CD4-positive, CD25-positive, alpha-beta regulatory T cell (primary cell): ENCODE data around the gene CREB5. TPM values are rescaled to one million over a fixed set of nuclear protein-coding genes. Genes with fewer than 3 reads are reported as not detected.
"Not testable (repeated sequence)": the region's sequence is repeated elsewhere in the genome, so short reads cannot be mapped to it uniquely, and the experiment has no call there.

Experiments used
- ATAC-seq, 2 donors: fragments of 150-1000 bp; cut with Tn5 transposase; one replicate each; pipeline ENCODE4 v1.10.0; 2021; ENCODE audit warnings: low read depth in 2 of 2, moderate number of reproducible peaks in 2 of 2, moderate library complexity in 1 of 2
- DNase-seq, 3 donors: peaks; one replicate each; pipeline versions ENCODE4 v3.0.0 to v3.0.0-alpha.2; 2012 to 2022; ENCODE audit warnings: mixed read lengths in 1 of 3
- H3K27ac ChIP-seq: one replicate; pipeline ENCODE4 v1.7.0; 2013; ENCODE audit warnings: mild to moderate bottlenecking, low read length; ENCODE audit not compliant: insufficient read depth, poor library complexity, severe bottlenecking
- H3K27me3 ChIP-seq: one replicate; pipeline ENCODE4 v1.7.0; 2013; ENCODE audit warnings: low read length; ENCODE audit not compliant: control insufficient read depth, insufficient read depth
- H3K36me3 ChIP-seq: one replicate; pipeline ENCODE4 v1.7.0; 2013; ENCODE audit warnings: mild to moderate bottlenecking, low read length, moderate library complexity; ENCODE audit not compliant: control insufficient read depth, insufficient read depth
- H3K4me1 ChIP-seq: 2 replicates; pipeline ENCODE4 v1.7.0; 2013; ENCODE audit warnings: mild to moderate bottlenecking, low read length; ENCODE audit not compliant: insufficient read depth, control insufficient read depth, poor library complexity, severe bottlenecking
- H3K4me3 ChIP-seq: one replicate; pipeline ENCODE4 v1.7.0; 2013; ENCODE audit warnings: low read depth, mild to moderate bottlenecking, low read length, moderate library complexity
- H3K9me3 ChIP-seq, 2 experiments: 1 replicate in 1 of 2; 2 replicates in 1 of 2; pipeline ENCODE4 v1.7.0; 2013; ENCODE audit warnings: low read length in 2 of 2, mild to moderate bottlenecking in 1 of 2, moderate library complexity in 1 of 2; ENCODE audit not compliant: control insufficient read depth in 2 of 2
- H3K27ac Mint-ChIP-seq, 3 donors: one replicate each; pipeline ENCODE4 v1.8.0; 2020 to 2022; ENCODE audit warnings: mild to moderate bottlenecking in 3 of 3, mixed read lengths in 3 of 3, moderate library complexity in 2 of 3
- H3K27me3 Mint-ChIP-seq: one replicate; pipeline ENCODE4 v1.8.0; 2022; ENCODE audit warnings: mild to moderate bottlenecking, mixed read lengths
- H3K36me3 Mint-ChIP-seq: one replicate; pipeline ENCODE4 v1.8.0; 2020; ENCODE audit warnings: mixed read lengths
- H3K4me1 Mint-ChIP-seq, 4 donors: one replicate each; pipeline ENCODE4 v1.8.0; 2020 to 2022; ENCODE audit warnings: mixed read lengths in 4 of 4, mild to moderate bottlenecking in 1 of 4
- H3K4me3 Mint-ChIP-seq, 4 donors: one replicate each; pipeline ENCODE4 v1.8.0; 2020 to 2022; ENCODE audit warnings: mild to moderate bottlenecking in 4 of 4, mixed read lengths in 4 of 4, moderate library complexity in 3 of 4
- H3K9me3 Mint-ChIP-seq, 7 donors: one replicate each; pipeline ENCODE4 v1.8.0; 2020 to 2022; ENCODE audit warnings: mixed read lengths in 7 of 7, mild to moderate bottlenecking in 3 of 7, moderate library complexity in 2 of 7
- polyA plus RNA-seq, 4 donors: library from polyadenylated mRNA; unstranded; fragments of 300-500 nt; fragmentation: Illumina TruSeq; gene quantifications; one replicate each; pipeline ENCODE4 v1.2.3, GENCODE V29; 2021
- total RNA-seq: library from RNA; stranded (reverse); gene quantifications from one replicate; pipeline ENCODE4 v1.2.3, GENCODE V29; 2022

Gene CREB5
- total and polyA plus RNA-seq, 5 donors from 2014 or later, result 1.3 TPM; not detected in 4

- no peak for DNase-seq
- H3K27me3 Mint-ChIP-seq, result peaks cover 16% of the 10 kb centered on the region
- H3K36me3 Mint-ChIP-seq, result no peaks in the 10 kb centered on the region
- Histone ChIP-seq H3K27me3 (no peaks in the 10 kb centered on the region), H3K36me3 (no peaks in the 10 kb centered on the region), H3K4me3 (no peak overlapping the region), H3K9me3 (no peaks in the 10 kb centered on the region), H3K4me1 (no peaks in the 10 kb centered on the region), H3K27ac (no peak overlapping the region)
- no peaks in the 10 kb centered on the region for H3K4me1 Mint-ChIP-seq
- no peak overlapping the region for H3K27ac Mint-ChIP-seq
- H3K9me3 Mint-ChIP-seq, result peaks cover 0 to 2% (median 0%) of the 10 kb centered on the region in 7 donors
- H3K4me3 Mint-ChIP-seq, result no peak overlapping the region
- no peak for ATAC-seq
These were observed 195.9 kb downstream of the CREB5 start for GRCh38 chr7:28608237-28608656.

GRCh38 chr7:28608731-28609130, 196.4 kb downstream of the CREB5 start:
- DNase-seq, result no peak
- Mint-ChIP-seq H3K4me1 (no peaks in the 10 kb centered on the region), H3K27ac (no peak overlapping the region), H3K4me3 (no peak overlapping the region), H3K36me3 (no peaks in the 10 kb centered on the region), H3K27me3 (peaks cover 19% of the 10 kb centered on the region), H3K9me3 (peaks cover 0 to 2% (median 0%) of the 10 kb centered on the region in 7 donors)
- H3K27ac ChIP-seq, result no peak overlapping the region
- no peak overlapping the region for H3K4me3 ChIP-seq
- H3K27me3 ChIP-seq, result no peaks in the 10 kb centered on the region
- no peak for ATAC-seq
- H3K36me3 ChIP-seq, result no peaks in the 10 kb centered on the region
- no peaks in the 10 kb centered on the region for H3K4me1 ChIP-seq
- H3K9me3 ChIP-seq, result no peaks in the 10 kb centered on the region

GRCh38 chr7:28609608-28610007, 197.3 kb downstream of the CREB5 start:
- Mint-ChIP-seq H3K4me3 (no peak overlapping the region), H3K27me3 (peaks cover 19% of the 10 kb centered on the region), H3K4me1 (no peaks in the 10 kb centered on the region), H3K36me3 (no peaks in the 10 kb centered on the region), H3K9me3 (peaks cover 0 to 2% (median 0%) of the 10 kb centered on the region in 7 donors), H3K27ac (no peak overlapping the region)
- Histone ChIP-seq H3K9me3 (no peaks in the 10 kb centered on the region), H3K4me3 (no peak overlapping the region), H3K4me1 (no peaks in the 10 kb centered on the region), H3K27me3 (no peaks in the 10 kb centered on the region), H3K36me3 (no peaks in the 10 kb centered on the region), H3K27ac (no peak overlapping the region)
- DNase-seq, result no peak
- ATAC-seq, result no peak

GRCh38 chr7:28611399-28611897, 199.1 kb downstream of the CREB5 start:
- not testable (repeated sequence) for H3K9me3 ChIP-seq, ATAC-seq, H3K27me3 ChIP-seq, H3K27ac Mint-ChIP-seq, DNase-seq, H3K36me3 ChIP-seq, H3K4me1 ChIP-seq, H3K27ac ChIP-seq, H3K4me1 Mint-ChIP-seq, H3K4me3 ChIP-seq, H3K9me3 Mint-ChIP-seq, H3K4me3 Mint-ChIP-seq, H3K36me3 Mint-ChIP-seq
- peaks cover 19% of the 10 kb centered on the region for H3K27me3 Mint-ChIP-seq

- Histone ChIP-seq H3K36me3 (no peaks in the 10 kb centered on the region), H3K4me3 (no peak overlapping the region), H3K27me3 (no peaks in the 10 kb centered on the region), H3K27ac (no peak overlapping the region), H3K9me3 (no peaks in the 10 kb centered on the region), H3K4me1 (no peaks in the 10 kb centered on the region)
- peaks cover 0 to 1% (median 0%) of the 10 kb centered on the region in 7 donors for H3K9me3 Mint-ChIP-seq
- no peak overlapping the region for H3K27ac Mint-ChIP-seq
- H3K4me3 Mint-ChIP-seq, result no peak overlapping the region
- H3K36me3 Mint-ChIP-seq, result no peaks in the 10 kb centered on the region
- peaks cover 11% of the 10 kb centered on the region for H3K27me3 Mint-ChIP-seq
- DNase-seq (no peak), ATAC-seq (no peak)
- no peaks in the 10 kb centered on the region for H3K4me1 Mint-ChIP-seq
These were observed 200.9 kb downstream of the CREB5 start for GRCh38 chr7:28613262-28613661.

- DNase-seq, result no peak
- H3K36me3 ChIP-seq, result no peaks in the 10 kb centered on the region
- no peaks in the 10 kb centered on the region for H3K36me3 Mint-ChIP-seq
- H3K27me3 Mint-ChIP-seq, result peaks cover 7% of the 10 kb centered on the region
- H3K27ac ChIP-seq, result no peak overlapping the region
- H3K9me3 Mint-ChIP-seq, result peaks cover 0 to 1% (median 0%) of the 10 kb centered on the region in 7 donors
- no peaks in the 10 kb centered on the region for H3K9me3 ChIP-seq
- no peak overlapping the region for H3K4me3 Mint-ChIP-seq
- H3K27ac Mint-ChIP-seq, result no peak overlapping the region
- H3K4me1 Mint-ChIP-seq, result no peaks in the 10 kb centered on the region
- no peaks in the 10 kb centered on the region for H3K4me1 ChIP-seq
- no peaks in the 10 kb centered on the region for H3K27me3 ChIP-seq
- no peak for ATAC-seq
- no peak overlapping the region for H3K4me3 ChIP-seq
These were observed 202.8 kb downstream of the CREB5 start for GRCh38 chr7:28615091-28615490.

- Mint-ChIP-seq H3K4me1 (no peaks in the 10 kb centered on the region), H3K27ac (no peak overlapping the region)
- no peak for ATAC-seq
These were observed 205.1 kb downstream of the CREB5 start for GRCh38 chr7:28617308-28617880.

GRCh38 chr7:28618383-28618782, 206.1 kb downstream of the CREB5 start:
- Mint-ChIP-seq H3K27me3 (peaks cover 7% of the 10 kb centered on the region), H3K9me3 (peaks cover 0 to 1% (median 0%) of the 10 kb centered on the region in 7 donors), H3K36me3 (no peaks in the 10 kb centered on the region), H3K4me3 (no peak overlapping the region), H3K27ac (no peak overlapping the region), H3K4me1 (no peaks in the 10 kb centered on the region)
- H3K27ac ChIP-seq, result no peak overlapping the region
- no peaks in the 10 kb centered on the region for H3K27me3 ChIP-seq
- H3K36me3 ChIP-seq, result no peaks in the 10 kb centered on the region
- no peak overlapping the region for H3K4me3 ChIP-seq
- ATAC-seq (no peak), DNase-seq (no peak)
- no peaks in the 10 kb centered on the region for H3K9me3 ChIP-seq
- H3K4me1 ChIP-seq, result no peaks in the 10 kb centered on the region

More at GRCh38 chr7:28617308-28617880, 205.1 kb downstream of the CREB5 start:
- H3K9me3 ChIP-seq, result no peaks in the 10 kb centered on the region
- no peak overlapping the region for H3K4me3 ChIP-seq
- Mint-ChIP-seq H3K4me3 (no peak overlapping the region), H3K27me3 (peaks cover 7% of the 10 kb centered on the region), H3K9me3 (peaks cover 0 to 1% (median 0%) of the 10 kb centered on the region in 7 donors), H3K36me3 (no peaks in the 10 kb centered on the region)
- no peak for DNase-seq
- H3K36me3 ChIP-seq, result no peaks in the 10 kb centered on the region
- no peaks in the 10 kb centered on the region for H3K27me3 ChIP-seq
- no peak overlapping the region for H3K27ac ChIP-seq
- H3K4me1 ChIP-seq, result no peaks in the 10 kb centered on the region
